NK-92 treated with Interleukin-12 subunit alpha and Interleukin-12 subunit beta, amount 100 ng/mL, for 24 hours (cell line): ENCODE data around the gene IFIT1B.
A peak's percentile ranks its signal among the peaks of the same experiment; 100 is the strongest.
"Not testable (repeated sequence)": the region's sequence is repeated elsewhere in the genome, so short reads cannot be mapped to it uniquely, and the experiment has no call there.

Experiments used
- DNase-seq: peaks from one replicate; lab custom pipeline; 2025; lab: John Stamatoyannopoulos, UW

Gene IFIT1B

GRCh38 chr10:89382757-89383156 is 4.9 kb downstream of the IFIT1B start:
- no peak for DNase-seq

GRCh38 chr10:89384474-89385340 is 6.9 kb downstream of the IFIT1B start:
- no peak for DNase-seq

GRCh38 chr10:89388806-89389205 is 10.9 kb downstream of the IFIT1B start:
- no peak for DNase-seq

GRCh38 chr10:89389254-89389653 is 11.4 kb downstream of the IFIT1B start:
- no peak for DNase-seq

GRCh38 chr10:89390476-89391225 is 12.8 kb downstream of the IFIT1B start:
- no peak for DNase-seq

GRCh38 chr10:89391226-89391576 is 13.3 kb downstream of the IFIT1B start:
- not testable (repeated sequence) for DNase-seq

- DNase-seq = peak; percentile 22
These were observed 14.3 kb downstream of the IFIT1B start, which contains the start of gene IFIT1 for GRCh38 chr10:89391907-89392756. Gene IFIT1, plus strand, starts transcription at chr10:89392623. Its CDS starts 90 bp downstream, at chr10:89392713.

- DNase-seq = no peak
These were observed 15.1 kb downstream of the IFIT1B start for GRCh38 chr10:89392974-89393373.

- no peak for DNase-seq
These were observed 16.0 kb downstream of the IFIT1B start for GRCh38 chr10:89393898-89394297.

- no peak for DNase-seq
These were observed 17.3 kb downstream of the IFIT1B start for GRCh38 chr10:89395141-89395540.

- DNase-seq = no peak
These were observed 20.3 kb downstream of the IFIT1B start for GRCh38 chr10:89398003-89398749.

GRCh38 chr10:89399956-89400355 is 22.1 kb downstream of the IFIT1B start:
- no peak for DNase-seq

GRCh38 chr10:89403043-89403442 is 25.2 kb downstream of the IFIT1B start:
- no peak for DNase-seq

- DNase-seq = no peak
These were observed 26.5 kb downstream of the IFIT1B start for GRCh38 chr10:89404104-89405047.

GRCh38 chr10:89406178-89406577 is 28.3 kb downstream of the IFIT1B start:
- not testable (repeated sequence) for DNase-seq

GRCh38 chr10:89407792-89408191 is 29.9 kb downstream of the IFIT1B start:
- not testable (repeated sequence) for DNase-seq

GRCh38 chr10:89409282-89409681 is 31.4 kb downstream of the IFIT1B start:
- not testable (repeated sequence) for DNase-seq

- DNase-seq = not testable (repeated sequence)
These were observed 32.7 kb downstream of the IFIT1B start for GRCh38 chr10:89410551-89410950.

- not testable (repeated sequence) for DNase-seq
These were observed 33.3 kb downstream of the IFIT1B start for GRCh38 chr10:89411135-89411534.

- DNase-seq = not testable (repeated sequence)
These were observed 34.4 kb downstream of the IFIT1B start for GRCh38 chr10:89412276-89412675.
